Tibial nerve (tissue), 4 donors: ENCODE results near the gene OSM. TPM values are rescaled to one million over a fixed set of nuclear protein-coding genes. Genes with fewer than 3 reads are reported as not detected.

Experiments used
- DNase-seq, 2 donors: peaks; one replicate each; pipeline ENCODE4 v3.0.0-alpha.2; 2019; ENCODE audit warnings: low spot score in 2 of 2
- H3K27ac ChIP-seq, 4 donors: fragments of 200-600 bp; sonication (generic) in 3 of 4; one replicate each; pipeline ENCODE4 v1.5.1; 2017 to 2019; ENCODE audit warnings: mild to moderate bottlenecking in 1 of 4
- H3K27me3 ChIP-seq, 2 donors: fragments of 200-600 bp; sonication (generic) in 1 of 2; one replicate each; pipeline versions ENCODE4 v1.5.1 to v1.6.0; 2017 to 2019
- H3K36me3 ChIP-seq, 3 donors: fragments of 200-600 bp; sonication (generic); one replicate each; pipeline ENCODE4 v1.5.1; 2018 to 2019
- H3K4me1 ChIP-seq, 4 donors: fragments of 200-600 bp; sonication (generic) in 3 of 4; one replicate each; pipeline ENCODE4 v1.5.1; 2017 to 2019
- H3K4me3 ChIP-seq, 4 donors: fragments of 200-600 bp; sonication (generic) in 3 of 4; one replicate each; pipeline ENCODE4 v1.5.1; 2017 to 2019; ENCODE audit warnings: mild to moderate bottlenecking in 1 of 4, moderate library complexity in 1 of 4
- H3K9me3 ChIP-seq, 4 donors: fragments of 200-600 bp; sonication (generic) in 3 of 4; one replicate each; pipeline ENCODE4 v1.5.1; 2017 to 2019
- EP300 ChIP-seq, 2 donors: sonication (generic); formaldehyde crosslinking; IDR thresholded peaks; one replicate each; pipeline ENCODE4 v1.6.1; 2017; ENCODE audit warnings: antibody characterized with exemption in 2 of 2, mild to moderate bottlenecking in 1 of 2
- POLR2A ChIP-seq, 2 donors: fragments of 450-650 bp; IDR thresholded peaks; one replicate each; pipeline ENCODE4 v1.6.1; 2017; ENCODE audit warnings: antibody characterized with exemption in 2 of 2, mild to moderate bottlenecking in 2 of 2, moderate library complexity in 2 of 2
- WGBS, 2 donors: methylation state at CpG; one replicate each; pipeline ENCODE4 v1.1.5; 2018; 5-methylcytosine and 5-hydroxymethylcytosine counted together
- total RNA-seq, 4 donors: library from RNA; depleted of rRNA; stranded (reverse); fragments of >200 nt; gene quantifications; one replicate each; pipeline ENCODE4 v1.1.0, GENCODE V29; 2016
- TF ChIP-seq, protein P1 (sequence below), 5 experiments: fragments of 200-600 bp in 3 of 5; fragments of 450-650 bp in 2 of 5; sonication (generic) in 3 of 5; IDR thresholded peaks; one replicate each; pipeline ENCODE4 v1.5.1; 2016 to 2019; ENCODE audit warnings: antibody characterized with exemption in 5 of 5, mild to moderate bottlenecking in 3 of 5, moderate library complexity in 2 of 5

The OSM gene
- total RNA-seq, 4 donors from 2014 or later = 1.4 to 19.7 (median 4.2) TPM

DNA sequence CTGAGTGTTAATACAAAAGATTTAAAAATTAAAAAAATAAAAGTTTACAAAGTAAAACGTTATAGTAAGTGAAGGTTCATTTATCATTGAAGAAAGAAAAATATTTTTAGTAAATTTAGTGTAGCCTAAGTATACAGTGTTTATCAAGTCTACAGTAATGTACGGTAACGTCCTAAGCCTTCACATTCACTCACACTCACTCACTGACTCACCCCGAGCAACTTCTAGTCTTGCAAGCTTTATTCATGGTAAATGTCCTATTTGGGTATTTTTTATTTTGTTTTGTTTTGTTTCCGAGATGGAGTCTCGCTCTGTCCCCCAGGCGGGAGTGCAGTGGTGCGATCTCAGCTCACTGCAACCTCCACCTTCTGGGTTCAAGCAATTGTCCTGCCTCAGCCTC is 13.9 kb upstream of the OSM start:
- no peak for TF ChIP-seq POLR2A (IDR thresholded peaks at IDR 0.05)
- TF ChIP-seq, protein P1, sequence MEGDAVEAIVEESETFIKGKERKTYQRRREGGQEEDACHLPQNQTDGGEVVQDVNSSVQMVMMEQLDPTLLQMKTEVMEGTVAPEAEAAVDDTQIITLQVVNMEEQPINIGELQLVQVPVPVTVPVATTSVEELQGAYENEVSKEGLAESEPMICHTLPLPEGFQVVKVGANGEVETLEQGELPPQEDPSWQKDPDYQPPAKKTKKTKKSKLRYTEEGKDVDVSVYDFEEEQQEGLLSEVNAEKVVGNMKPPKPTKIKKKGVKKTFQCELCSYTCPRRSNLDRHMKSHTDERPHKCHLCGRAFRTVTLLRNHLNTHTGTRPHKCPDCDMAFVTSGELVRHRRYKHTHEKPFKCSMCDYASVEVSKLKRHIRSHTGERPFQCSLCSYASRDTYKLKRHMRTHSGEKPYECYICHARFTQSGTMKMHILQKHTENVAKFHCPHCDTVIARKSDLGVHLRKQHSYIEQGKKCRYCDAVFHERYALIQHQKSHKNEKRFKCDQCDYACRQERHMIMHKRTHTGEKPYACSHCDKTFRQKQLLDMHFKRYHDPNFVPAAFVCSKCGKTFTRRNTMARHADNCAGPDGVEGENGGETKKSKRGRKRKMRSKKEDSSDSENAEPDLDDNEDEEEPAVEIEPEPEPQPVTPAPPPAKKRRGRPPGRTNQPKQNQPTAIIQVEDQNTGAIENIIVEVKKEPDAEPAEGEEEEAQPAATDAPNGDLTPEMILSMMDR (IDR thresholded peaks at IDR 0.05) = no peak
- no peak for TF ChIP-seq EP300 (IDR thresholded peaks at IDR 0.05)
- Histone ChIP-seq H3K36me3 (peaks cover 0 to 34% (median 0%) of the 10 kb centered on the region in 3 donors), H3K27me3 (no peaks in the 10 kb centered on the region), H3K4me1 (peaks cover 0 to 37% (median 9%) of the 10 kb centered on the region in 4 donors), H3K9me3 (no peaks in the 10 kb centered on the region), H3K4me3 (no peak overlapping the region), H3K27ac (no peak overlapping the region)
- WGBS, 2 donors = 75 to 78% methylated on average over 8 of the region's 8 CpGs
- no peak for DNase-seq

DNA sequence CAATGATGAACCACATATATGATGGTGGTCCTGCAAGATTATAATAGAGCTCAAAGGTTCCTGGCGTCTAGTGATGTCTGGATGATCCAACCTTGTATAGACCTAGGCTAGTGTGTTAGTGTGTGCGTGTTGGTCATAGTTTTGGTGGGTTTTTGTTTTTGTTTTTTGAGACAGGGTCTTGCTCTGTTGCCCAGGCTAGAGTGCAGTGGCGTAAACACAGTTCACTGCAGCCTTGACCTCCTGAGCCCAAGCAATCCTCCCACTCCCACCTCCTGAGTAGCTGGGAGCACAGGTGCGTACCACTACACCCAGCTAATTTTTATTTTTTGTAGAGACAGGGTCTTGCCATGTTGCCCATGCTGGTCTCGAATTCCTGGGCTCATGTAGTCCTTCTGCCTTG is 13.3 kb upstream of the OSM start:
- 88 to 91% methylated on average over 5 of the region's 5 CpGs for WGBS, 2 donors
- no peak overlapping the region for H3K27ac ChIP-seq
- H3K4me1 ChIP-seq = peaks cover 0 to 37% (median 9%) of the 10 kb centered on the region in 4 donors
- no peak for DNase-seq
- no peaks in the 10 kb centered on the region for H3K27me3 ChIP-seq
- TF ChIP-seq EP300 (IDR thresholded peaks at IDR 0.05) = no peak
- no peak overlapping the region for H3K4me3 ChIP-seq
- H3K9me3 ChIP-seq = no peaks in the 10 kb centered on the region
- H3K36me3 ChIP-seq = peaks cover 0 to 28% (median 0%) of the 10 kb centered on the region in 3 donors

DNA sequence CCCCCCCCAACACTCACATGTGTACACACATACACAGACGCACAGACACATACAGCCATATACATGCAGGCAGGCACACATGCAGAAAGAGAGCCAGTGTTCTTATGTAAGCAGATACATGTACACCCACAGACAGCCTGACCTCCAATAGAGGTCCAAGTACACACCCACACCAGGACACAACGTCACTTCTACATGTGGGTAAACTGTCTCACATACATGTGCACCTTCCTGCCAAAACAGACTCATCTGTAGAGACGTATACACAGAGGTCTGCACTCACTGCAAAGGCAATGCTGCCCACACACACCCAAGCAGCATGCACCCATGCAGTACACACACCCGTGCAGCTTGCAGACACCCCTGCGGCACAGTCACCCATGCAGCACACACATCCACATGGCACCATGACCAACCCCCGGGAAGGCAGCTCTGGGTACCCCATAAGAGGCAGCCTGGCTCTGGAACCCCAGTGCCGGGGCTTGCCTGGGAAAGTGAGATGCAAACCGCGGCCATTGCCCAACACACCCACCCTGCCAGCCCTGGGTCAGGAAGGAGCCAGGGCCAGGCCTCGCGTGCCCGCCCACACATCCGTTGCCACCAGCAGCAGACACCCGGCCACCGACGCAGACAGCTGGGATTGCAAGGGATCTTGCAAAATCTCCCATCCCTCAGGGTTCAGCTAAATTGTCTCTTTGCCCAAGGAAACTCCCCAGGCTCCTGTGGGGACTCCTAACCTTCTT is 12.6 kb upstream of the OSM start:
- peak; percentile 24 to 68 for TF ChIP-seq EP300 (IDR thresholded peaks at IDR 0.05)
- TF ChIP-seq, protein P1 (IDR thresholded peaks at IDR 0.05) = no peak
- Histone ChIP-seq H3K4me3 (no peak overlapping the region), H3K36me3 (peaks cover 0 to 21% (median 0%) of the 10 kb centered on the region in 3 donors), H3K4me1 (peaks cover 0 to 37% (median 9%) of the 10 kb centered on the region in 4 donors), H3K27me3 (no peaks in the 10 kb centered on the region), H3K9me3 (no peaks in the 10 kb centered on the region), H3K27ac (peak overlapping the region in 1 of 4 donors; percentile 28)
- WGBS, 2 donors = 47 to 51% methylated on average over 9 to 10 of the region's 16 CpGs
- no peak for DNase-seq

DNA sequence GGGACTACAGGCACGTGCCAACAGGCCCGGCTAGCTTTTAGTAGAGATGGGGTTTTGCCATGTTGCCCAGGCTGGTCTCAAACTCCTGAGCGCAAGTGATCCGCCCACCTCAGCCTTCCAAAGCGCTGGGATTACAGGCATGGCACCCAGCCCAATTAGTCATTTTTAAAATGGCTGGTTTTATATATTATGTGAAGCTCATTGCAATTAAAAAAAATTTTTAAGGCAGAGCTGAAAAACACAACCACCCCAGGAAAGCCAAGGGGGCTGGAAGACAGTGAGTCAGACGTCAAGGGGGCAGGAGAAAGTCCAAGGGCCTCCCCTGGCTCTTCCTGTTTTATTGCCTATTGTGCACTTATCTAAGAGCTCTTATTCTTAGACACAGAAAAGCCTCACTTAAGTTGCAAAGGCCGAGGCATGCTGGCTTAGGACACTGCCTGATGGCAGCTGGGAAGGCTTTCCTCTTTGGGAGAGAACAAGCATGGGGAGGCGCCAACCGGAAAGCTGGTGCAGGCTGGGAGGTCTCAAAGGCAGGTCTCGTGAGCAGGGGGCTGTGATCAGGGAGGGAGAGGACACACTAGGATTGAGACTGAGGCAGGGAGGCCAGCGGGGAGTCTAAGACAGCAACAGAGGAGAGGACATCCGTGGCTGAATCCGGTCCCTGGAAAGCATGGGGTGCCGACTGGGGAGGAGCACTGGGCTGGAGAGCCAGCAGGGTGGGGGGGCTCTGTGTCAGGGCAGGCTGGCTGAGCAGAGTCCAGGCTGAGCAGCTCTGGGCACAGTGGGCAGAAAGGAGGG is 11.1 kb upstream of the OSM start:
- no peaks in the 10 kb centered on the region for H3K27me3 ChIP-seq
- H3K4me1 ChIP-seq = peaks cover 0 to 35% (median 9%) of the 10 kb centered on the region in 4 donors
- H3K4me3 ChIP-seq = no peak overlapping the region
- no peaks in the 10 kb centered on the region for H3K9me3 ChIP-seq
- peaks cover 0 to 6% (median 0%) of the 10 kb centered on the region in 3 donors for H3K36me3 ChIP-seq
- 29 to 32% methylated on average over 14 of the region's 14 CpGs for WGBS, 2 donors
- TF ChIP-seq POLR2A (IDR thresholded peaks at IDR 0.05) (no peak), EP300 (IDR thresholded peaks at IDR 0.05) (peak in 1 of 2 donors; percentile 20)
- TF ChIP-seq, protein P1 (IDR thresholded peaks at IDR 0.05) = no peak
- H3K27ac ChIP-seq = peak overlapping the region in 3 of 4 donors; percentile 52 to 78 (median 52)
- DNase-seq = no peak

DNA sequence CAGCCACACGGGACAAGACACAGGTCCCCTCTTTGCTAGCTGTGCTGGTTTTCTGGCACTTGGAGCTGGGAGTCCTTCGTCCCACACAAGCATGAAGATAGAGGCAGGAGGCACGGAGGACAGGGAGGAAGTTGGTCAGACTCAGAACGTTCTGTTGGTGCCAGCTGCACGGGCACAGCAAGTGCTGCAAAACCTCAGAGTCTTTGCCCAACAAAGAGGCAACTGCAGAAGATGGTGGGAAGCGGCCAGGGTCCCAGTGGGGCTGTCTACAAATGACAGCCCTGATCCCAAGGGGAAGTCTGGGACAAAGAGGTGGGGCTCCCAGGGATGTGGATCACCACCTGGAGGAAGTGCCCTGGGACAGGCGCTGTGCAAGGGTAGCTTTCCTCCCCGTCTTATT is 9.4 kb upstream of the OSM start:
- H3K36me3 ChIP-seq = no peaks in the 10 kb centered on the region

More for the DNA sequence above, 9.4 kb upstream of the OSM start:
- DNase-seq = no peak
- Histone ChIP-seq H3K4me3 (no peak overlapping the region), H3K9me3 (no peaks in the 10 kb centered on the region), H3K27me3 (no peaks in the 10 kb centered on the region), H3K27ac (no peak overlapping the region), H3K4me1 (peaks cover 0 to 34% (median 9%) of the 10 kb centered on the region in 4 donors)
- TF ChIP-seq EP300 (IDR thresholded peaks at IDR 0.05) (no peak), POLR2A (IDR thresholded peaks at IDR 0.05) (no peak)
- TF ChIP-seq, protein P1 (IDR thresholded peaks at IDR 0.05) = no peak
- 80 to 84% methylated on average over 7 to 8 of the region's 8 CpGs for WGBS, 2 donors
